Activated CD4-positive, alpha-beta T cell treated with anti-CD3 and anti-CD28 coated beads, Interleukin-2, amount 10 ng/mL, durations not matched to agents 24 days and 14 days (primary cell): ENCODE results near the gene XRN1. TPM values are rescaled to one million over a fixed set of nuclear protein-coding genes. Genes with fewer than 3 reads are reported as not detected.

Source experiments
- DNase-seq: peaks from one replicate; pipeline ENCODE4 v3.0.0; 2022
- H3K27ac Mint-ChIP-seq: one replicate; pipeline ENCODE4 v1.8.0; 2022; ENCODE audit warnings: mild to moderate bottlenecking, mixed read lengths
- H3K27me3 Mint-ChIP-seq: one replicate; pipeline ENCODE4 v1.8.0; 2022; ENCODE audit warnings: mixed read lengths
- H3K36me3 Mint-ChIP-seq: one replicate; pipeline ENCODE4 v1.8.0; 2022; ENCODE audit warnings: low read depth, mild to moderate bottlenecking, mixed read lengths
- H3K4me1 Mint-ChIP-seq: one replicate; pipeline ENCODE4 v1.8.0; 2021; ENCODE audit warnings: mixed read lengths
- H3K4me3 Mint-ChIP-seq: one replicate; pipeline ENCODE4 v1.8.0; 2022; ENCODE audit warnings: mild to moderate bottlenecking, moderate library complexity, mixed read lengths
- H3K9me3 Mint-ChIP-seq: one replicate; pipeline ENCODE4 v1.8.0; 2021; ENCODE audit warnings: mixed read lengths
- intact Hi-C: fragments of 100-400 bp; cut with micrococcal nuclease; formaldehyde crosslinking; loops from one replicate; pipeline ENCODE4 v1.15.1; 2023
- total RNA-seq: library from RNA; stranded (reverse); gene quantifications from 2 replicates; pipeline ENCODE4 v1.2.3, GENCODE V29; 2022

XRN1 gene
- total RNA-seq = 43.8 and 49.5 TPM in 2 replicates

- Mint-ChIP-seq H3K27ac (peak within 1 kb of the TSS; percentile 99), H3K4me3 (peak within 1 kb of the TSS; percentile 100), H3K9me3 (no peaks in the 10 kb centered on the region), H3K27me3 (no peaks in the 10 kb centered on the region), H3K36me3 (peaks cover 28% of the 10 kb centered on the region), H3K4me1 (peaks cover 25% of the 10 kb centered on the region)
- DNase-seq = peak; percentile 99
- intact Hi-C loops = loop anchor here (1.0 to 10.0 kb wide), 10 partner anchors 51 to 1524 kb away; partner anchors contain the start of genes ATP1B3, DIPK2A, GK5 and PXYLP1
Measured at GRCh38 chr3:142447852-142448823, at the start of gene XRN1. XRN1 (minus strand) TSS chr3:142448037; CDS start chr3:142447944, 93 bp downstream.

DNA sequence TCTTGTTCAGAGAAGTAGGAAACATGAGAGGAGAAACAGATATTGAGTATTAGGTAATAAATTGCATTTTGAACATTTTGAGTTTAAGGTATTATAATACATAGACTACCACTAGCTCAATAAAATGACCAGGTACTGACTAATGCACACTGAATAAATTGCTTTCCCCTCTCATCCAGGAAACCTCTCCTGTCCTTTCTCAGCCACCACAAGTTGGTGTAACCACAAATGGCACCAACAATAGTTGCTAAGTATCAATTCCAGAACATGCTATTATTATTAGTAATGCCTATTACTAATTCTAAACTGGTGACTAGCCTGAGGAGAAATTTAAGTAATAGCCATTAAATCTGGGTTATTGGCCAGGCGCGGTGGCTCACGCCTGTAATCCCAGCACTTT lies 47.3 kb upstream of the XRN1 start:
- intact Hi-C loops = no loop called here
- H3K36me3 Mint-ChIP-seq = peaks cover 65% of the 10 kb centered on the region

GRCh38 chr3:142492184-142492583 lies 44.3 kb upstream of the XRN1 start:
- H3K27ac Mint-ChIP-seq = no peak overlapping the region
- no peak overlapping the region for H3K4me3 Mint-ChIP-seq
- intact Hi-C loops = no loop called here
- H3K36me3 Mint-ChIP-seq = peaks cover 70% of the 10 kb centered on the region
- H3K27me3 Mint-ChIP-seq = no peaks in the 10 kb centered on the region
- no peak for DNase-seq
- no peaks in the 10 kb centered on the region for H3K9me3 Mint-ChIP-seq
- H3K4me1 Mint-ChIP-seq = peaks cover 1% of the 10 kb centered on the region

More for the DNA sequence above, 47.3 kb upstream of the XRN1 start:
- Mint-ChIP-seq H3K27ac (no peak overlapping the region), H3K4me3 (no peak overlapping the region), H3K27me3 (no peaks in the 10 kb centered on the region), H3K4me1 (peaks cover 5% of the 10 kb centered on the region), H3K9me3 (no peaks in the 10 kb centered on the region)
- no peak for DNase-seq

DNA sequence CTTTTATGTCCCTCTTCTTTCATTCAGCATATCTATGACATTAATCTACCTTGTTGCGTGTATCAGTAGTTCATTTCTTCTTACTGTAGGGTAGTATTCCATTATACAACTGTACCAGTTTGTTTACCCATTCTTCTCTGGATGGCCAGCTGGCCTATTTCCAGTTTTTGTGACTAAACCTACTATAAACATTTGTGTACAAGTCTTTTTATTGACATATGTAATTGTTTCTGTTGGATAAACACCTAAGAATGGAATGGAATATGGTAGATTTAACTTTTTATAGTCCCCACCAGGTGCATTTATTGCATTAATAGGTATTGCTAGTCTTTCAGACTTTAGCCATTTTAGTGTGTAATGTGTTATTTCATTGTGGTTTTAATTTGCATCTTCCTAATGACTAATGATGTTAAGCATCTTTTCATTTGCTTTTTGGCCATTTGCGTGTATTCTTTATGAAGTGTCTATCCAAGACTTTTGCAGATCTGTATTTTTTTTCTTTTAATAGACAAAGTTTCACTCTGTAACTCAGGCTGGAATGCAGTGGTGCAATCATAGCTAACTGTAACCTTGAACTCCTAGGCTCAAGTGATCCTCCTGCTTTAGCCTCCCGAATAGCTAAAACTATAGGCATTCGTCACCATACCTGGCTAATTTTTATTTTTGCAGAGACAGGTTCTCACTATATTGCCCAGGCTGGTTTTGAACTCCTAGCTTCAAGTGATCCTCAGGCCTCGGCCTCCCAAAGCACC lies 41.9 kb upstream of the XRN1 start:
- no peak overlapping the region for H3K4me3 Mint-ChIP-seq
- peaks cover 1% of the 10 kb centered on the region for H3K4me1 Mint-ChIP-seq
- H3K27ac Mint-ChIP-seq = no peak overlapping the region
- no peak for DNase-seq
- intact Hi-C loops = no loop called here
- peaks cover 63% of the 10 kb centered on the region for H3K36me3 Mint-ChIP-seq
- H3K27me3 Mint-ChIP-seq = no peaks in the 10 kb centered on the region
- H3K9me3 Mint-ChIP-seq = no peaks in the 10 kb centered on the region

- H3K4me1 Mint-ChIP-seq = no peaks in the 10 kb centered on the region
- H3K9me3 Mint-ChIP-seq = no peaks in the 10 kb centered on the region
- DNase-seq = no peak
- H3K27ac Mint-ChIP-seq = no peak overlapping the region
- no peaks in the 10 kb centered on the region for H3K27me3 Mint-ChIP-seq
- peaks cover 68% of the 10 kb centered on the region for H3K36me3 Mint-ChIP-seq
- intact Hi-C loops = no loop called here
- H3K4me3 Mint-ChIP-seq = no peak overlapping the region
Measured at GRCh38 chr3:142484912-142485435, 37.1 kb upstream of the XRN1 start.

- H3K4me1 Mint-ChIP-seq = no peaks in the 10 kb centered on the region
- no peaks in the 10 kb centered on the region for H3K27me3 Mint-ChIP-seq
- H3K27ac Mint-ChIP-seq = no peak overlapping the region
- H3K4me3 Mint-ChIP-seq = no peak overlapping the region
- H3K9me3 Mint-ChIP-seq = peaks cover 4% of the 10 kb centered on the region
- peaks cover 61% of the 10 kb centered on the region for H3K36me3 Mint-ChIP-seq
- intact Hi-C loops = no loop called here
- no peak for DNase-seq
Measured at GRCh38 chr3:142481196-142481595, 33.4 kb upstream of the XRN1 start.

- no peak overlapping the region for H3K4me3 Mint-ChIP-seq
- DNase-seq = no peak
- intact Hi-C loops = no loop called here
- no peaks in the 10 kb centered on the region for H3K27me3 Mint-ChIP-seq
- H3K4me1 Mint-ChIP-seq = no peaks in the 10 kb centered on the region
- H3K27ac Mint-ChIP-seq = no peak overlapping the region
- H3K36me3 Mint-ChIP-seq = peaks cover 26% of the 10 kb centered on the region
- no peaks in the 10 kb centered on the region for H3K9me3 Mint-ChIP-seq
Measured at GRCh38 chr3:142470826-142471225, 23.0 kb upstream of the XRN1 start.

DNA sequence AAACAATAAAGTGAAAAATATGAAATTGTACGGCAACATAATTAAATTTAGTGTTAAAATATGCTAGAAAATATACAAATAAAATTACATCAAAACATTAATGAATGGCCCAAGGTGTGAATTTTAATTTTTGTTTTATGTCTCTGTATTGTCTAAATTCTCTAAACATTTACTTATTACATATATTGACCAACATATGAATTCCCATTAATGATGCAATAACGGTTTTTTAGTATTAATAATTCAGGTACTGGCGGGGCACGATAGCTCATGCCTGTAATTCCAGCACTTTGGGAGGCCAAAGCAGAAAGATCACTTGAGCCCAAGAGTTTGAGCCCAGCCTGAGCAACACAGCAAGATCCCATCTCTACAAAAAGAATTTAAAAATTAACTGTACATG lies 20.6 kb upstream of the XRN1 start:
- H3K4me3 Mint-ChIP-seq = no peak overlapping the region
- H3K27ac Mint-ChIP-seq = no peak overlapping the region
- intact Hi-C loops = no loop called here
- no peaks in the 10 kb centered on the region for H3K4me1 Mint-ChIP-seq
- no peaks in the 10 kb centered on the region for H3K27me3 Mint-ChIP-seq
- DNase-seq = no peak
- no peaks in the 10 kb centered on the region for H3K9me3 Mint-ChIP-seq
- peaks cover 24% of the 10 kb centered on the region for H3K36me3 Mint-ChIP-seq

DNA sequence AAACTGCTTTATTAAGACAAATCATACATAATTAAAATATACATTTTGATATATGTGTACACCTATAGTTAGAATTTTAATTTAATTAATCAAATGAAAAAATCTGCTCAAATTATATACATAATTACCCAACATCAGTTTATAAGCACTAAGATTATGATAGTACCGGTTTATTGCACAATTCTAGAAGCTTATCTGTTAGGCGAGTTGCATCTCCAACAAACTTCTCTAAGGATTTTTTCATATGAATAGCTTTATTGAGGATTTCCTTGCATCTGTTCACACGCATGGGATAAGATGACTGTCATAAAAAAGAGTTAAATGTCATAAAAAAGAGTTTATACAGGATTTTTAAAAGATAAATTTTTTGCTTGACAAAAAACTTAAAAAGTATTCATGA lies 19.9 kb upstream of the XRN1 start:
- Mint-ChIP-seq H3K36me3 (peaks cover 19% of the 10 kb centered on the region), H3K4me1 (no peaks in the 10 kb centered on the region), H3K4me3 (no peak overlapping the region), H3K27me3 (no peaks in the 10 kb centered on the region), H3K27ac (no peak overlapping the region), H3K9me3 (no peaks in the 10 kb centered on the region)
- DNase-seq = no peak
- intact Hi-C loops = no loop called here

DNA sequence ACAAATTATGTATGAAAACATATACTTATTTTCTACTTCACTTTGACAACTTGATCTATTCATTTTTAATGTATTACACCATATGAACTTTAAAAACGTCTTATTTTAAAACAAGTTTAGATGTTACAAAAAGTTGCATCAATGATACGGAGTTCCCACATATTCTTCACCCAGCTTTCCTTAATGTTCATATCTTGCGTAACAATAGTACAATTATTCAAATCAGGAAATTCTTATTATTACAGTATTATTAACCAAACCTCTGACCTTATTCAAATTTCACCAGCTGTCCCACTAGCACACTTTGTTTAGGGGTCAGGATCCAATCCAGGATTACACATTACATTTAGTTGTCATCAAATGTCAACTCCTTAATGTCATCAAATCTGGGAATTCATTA lies 12.9 kb upstream of the XRN1 start:
- no peaks in the 10 kb centered on the region for H3K9me3 Mint-ChIP-seq
- peaks cover 2% of the 10 kb centered on the region for H3K4me1 Mint-ChIP-seq
- no peaks in the 10 kb centered on the region for H3K27me3 Mint-ChIP-seq
- no peak overlapping the region for H3K27ac Mint-ChIP-seq
- H3K36me3 Mint-ChIP-seq = peaks cover 26% of the 10 kb centered on the region
- H3K4me3 Mint-ChIP-seq = no peak overlapping the region
- no peak for DNase-seq
- intact Hi-C loops = no loop called here

DNA sequence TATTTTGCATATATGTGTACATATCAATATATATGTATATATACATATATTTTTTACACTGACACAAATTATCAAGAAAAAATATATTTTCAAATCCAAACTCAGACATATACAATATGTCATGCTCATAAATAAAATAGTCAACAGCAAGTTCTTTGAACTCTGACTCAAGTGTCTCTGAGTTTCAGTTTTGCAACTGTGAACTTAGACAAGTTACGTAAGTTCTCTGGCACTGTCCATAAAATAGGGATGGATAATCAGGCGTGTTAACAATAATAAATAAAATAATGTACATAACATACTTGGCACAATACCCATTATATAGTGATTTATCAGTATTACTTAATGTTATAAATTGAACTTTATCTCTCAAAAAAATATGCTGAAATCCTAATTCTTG lies 12.1 kb upstream of the XRN1 start:
- intact Hi-C loops = no loop called here
- no peak for DNase-seq
- Mint-ChIP-seq H3K36me3 (peaks cover 24% of the 10 kb centered on the region), H3K4me1 (peaks cover 2% of the 10 kb centered on the region), H3K27ac (no peak overlapping the region), H3K4me3 (no peak overlapping the region), H3K27me3 (no peaks in the 10 kb centered on the region), H3K9me3 (no peaks in the 10 kb centered on the region)

DNA sequence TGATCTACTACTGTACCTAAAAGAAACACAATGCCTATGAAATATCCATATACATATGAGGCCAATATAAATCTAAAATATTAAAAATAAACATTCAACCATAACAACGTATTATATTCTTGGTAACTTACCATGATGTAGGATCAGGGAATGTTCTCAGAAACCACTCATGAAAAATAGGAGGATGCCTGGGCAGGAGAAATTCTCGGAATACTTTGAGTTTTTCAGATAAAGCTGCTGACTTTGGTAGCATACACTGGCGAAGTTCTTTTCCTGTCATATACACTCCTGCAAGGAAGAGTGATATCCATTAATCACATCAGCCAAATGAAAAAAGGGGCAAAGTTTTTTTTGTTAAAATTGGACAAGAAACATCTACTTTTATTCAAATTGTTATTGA lies 11.3 kb upstream of the XRN1 start:
- no peak overlapping the region for H3K27ac Mint-ChIP-seq
- no peaks in the 10 kb centered on the region for H3K27me3 Mint-ChIP-seq
- peaks cover 21% of the 10 kb centered on the region for H3K36me3 Mint-ChIP-seq
- intact Hi-C loops = no loop called here
- H3K4me3 Mint-ChIP-seq = no peak overlapping the region
- no peak for DNase-seq
- no peaks in the 10 kb centered on the region for H3K9me3 Mint-ChIP-seq
- peaks cover 2% of the 10 kb centered on the region for H3K4me1 Mint-ChIP-seq

DNA sequence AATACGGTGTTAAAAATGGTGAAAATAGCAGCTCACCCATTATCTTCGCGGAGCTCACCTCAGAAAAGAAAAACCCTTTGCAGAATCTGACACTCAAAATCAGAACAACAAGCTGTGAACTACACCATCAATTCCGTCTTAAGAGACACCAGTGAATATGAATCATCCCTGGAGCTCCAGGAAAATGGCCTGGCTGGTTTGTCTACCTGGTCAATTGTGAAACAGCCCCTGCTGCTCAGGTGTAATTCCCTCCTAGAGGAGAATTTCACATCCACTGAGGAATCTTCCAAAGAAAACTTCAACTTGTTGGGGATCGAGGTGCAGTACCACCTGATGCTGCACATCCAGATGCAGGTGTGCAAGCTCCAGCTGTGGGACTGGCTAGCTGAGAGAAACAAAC lies 3.0 kb upstream of the XRN1 start:
- no peak overlapping the region for H3K27ac Mint-ChIP-seq
- no peaks in the 10 kb centered on the region for H3K9me3 Mint-ChIP-seq
- DNase-seq = no peak
- H3K4me1 Mint-ChIP-seq = peaks cover 8% of the 10 kb centered on the region
- H3K27me3 Mint-ChIP-seq = no peaks in the 10 kb centered on the region
- intact Hi-C loops = no loop called here
- H3K4me3 Mint-ChIP-seq = no peak overlapping the region
- peaks cover 25% of the 10 kb centered on the region for H3K36me3 Mint-ChIP-seq

DNA sequence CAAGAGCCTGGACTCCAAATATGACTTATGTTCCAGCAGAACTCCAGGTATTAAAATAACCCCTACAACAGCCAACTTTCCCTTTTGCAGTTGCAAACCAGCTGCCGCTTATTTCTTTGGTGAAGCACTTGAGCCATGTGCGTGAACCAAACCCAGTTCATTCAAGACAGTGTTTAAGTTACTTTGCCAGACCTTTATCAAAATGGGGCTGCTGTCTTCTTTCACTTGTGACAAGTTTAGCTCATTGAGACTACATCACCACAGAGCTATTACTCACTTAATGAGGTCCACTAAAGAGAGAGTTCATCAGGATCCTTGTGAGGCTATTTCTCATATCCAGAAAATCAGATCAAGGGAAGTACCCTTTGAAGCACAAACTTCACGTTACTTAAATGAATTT lies 2.4 kb upstream of the XRN1 start:
- Mint-ChIP-seq H3K36me3 (peaks cover 26% of the 10 kb centered on the region), H3K4me3 (no peak overlapping the region), H3K9me3 (no peaks in the 10 kb centered on the region), H3K4me1 (peaks cover 15% of the 10 kb centered on the region), H3K27ac (no peak overlapping the region), H3K27me3 (no peaks in the 10 kb centered on the region)
- intact Hi-C loops = no loop called here
- DNase-seq = no peak
